Mammary epithelial cell (primary cell): Measurements from ENCODE around the gene UBE4B.

Experiments used
- EZH2 ChIP-seq: IDR thresholded peaks from 2 replicates; pipeline ENCODE4 v1.6.1; 2012; ENCODE audit warnings: low read length, inconsistent platforms, borderline replicate concordance
- TF ChIP-seq, protein P1 (sequence below), 2 donors: IDR thresholded peaks in 1 of 2; conservative IDR thresholded peaks in 1 of 2; 2 replicates each; pipeline ENCODE4 v1.5.1; 2011 to 2012; ENCODE audit warnings: inconsistent platforms in 2 of 2, low read length in 2 of 2, mild to moderate bottlenecking in 2 of 2, control low read depth in 1 of 2, low read depth in 1 of 2; ENCODE audit not compliant: insufficient read depth in 1 of 2; ENCODE audit errors: extremely low read depth in 1 of 2

DNA sequence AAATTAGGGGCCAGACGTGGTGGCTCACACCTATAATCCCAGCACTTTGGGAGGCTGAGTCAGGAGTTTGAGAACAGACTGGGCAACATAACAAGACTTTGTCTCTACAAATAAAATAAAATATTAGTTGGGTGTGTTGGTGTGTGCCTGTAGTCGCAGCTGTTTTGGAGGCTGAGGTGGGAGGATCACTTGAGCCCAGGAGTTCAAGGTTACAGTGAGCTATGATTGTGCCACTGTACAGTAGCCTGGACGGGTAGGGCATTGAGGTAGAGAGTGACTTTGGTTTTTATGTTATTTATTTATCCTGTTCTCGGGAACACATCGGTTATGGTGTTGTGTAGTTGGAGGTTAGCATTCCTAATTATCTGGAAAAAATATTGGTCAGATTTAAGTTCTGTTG lies 197.1 kb downstream of the UBE4B start:
- TF ChIP-seq, protein P1, sequence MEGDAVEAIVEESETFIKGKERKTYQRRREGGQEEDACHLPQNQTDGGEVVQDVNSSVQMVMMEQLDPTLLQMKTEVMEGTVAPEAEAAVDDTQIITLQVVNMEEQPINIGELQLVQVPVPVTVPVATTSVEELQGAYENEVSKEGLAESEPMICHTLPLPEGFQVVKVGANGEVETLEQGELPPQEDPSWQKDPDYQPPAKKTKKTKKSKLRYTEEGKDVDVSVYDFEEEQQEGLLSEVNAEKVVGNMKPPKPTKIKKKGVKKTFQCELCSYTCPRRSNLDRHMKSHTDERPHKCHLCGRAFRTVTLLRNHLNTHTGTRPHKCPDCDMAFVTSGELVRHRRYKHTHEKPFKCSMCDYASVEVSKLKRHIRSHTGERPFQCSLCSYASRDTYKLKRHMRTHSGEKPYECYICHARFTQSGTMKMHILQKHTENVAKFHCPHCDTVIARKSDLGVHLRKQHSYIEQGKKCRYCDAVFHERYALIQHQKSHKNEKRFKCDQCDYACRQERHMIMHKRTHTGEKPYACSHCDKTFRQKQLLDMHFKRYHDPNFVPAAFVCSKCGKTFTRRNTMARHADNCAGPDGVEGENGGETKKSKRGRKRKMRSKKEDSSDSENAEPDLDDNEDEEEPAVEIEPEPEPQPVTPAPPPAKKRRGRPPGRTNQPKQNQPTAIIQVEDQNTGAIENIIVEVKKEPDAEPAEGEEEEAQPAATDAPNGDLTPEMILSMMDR (conservative IDR thresholded peaks at IDR 0.05 in 1 of 2, IDR thresholded peaks at IDR 0.05 in 1 of 2; ENCODE audit: extremely low read depth in 1 of 2, insufficient read depth in 1 of 2, low read depth in 1 of 2, low read length in 2 of 2): no peak
- TF ChIP-seq EZH2: no peak
